ENCODE results near the gene TMEM30B. TPM values are rescaled to one million over a fixed set of nuclear protein-coding genes. Genes with fewer than 3 reads are reported as not detected.

Gene TMEM30B
- polyA plus RNA-seq, 1 of the 3 experiments (the other 2 are of a cell fraction) = 0.15 TPM

GRCh38 chr14:61264651-61265050, 16.5 kb downstream of the TMEM30B start:
- no peak for DNase-seq
- WGBS (ENCODE audit: low lambda C conversion rate) = 72% methylated on average over 4 of the region's 4 CpGs
- peaks cover 46% of the 10 kb centered on the region for H3F3A ChIP-seq (replicated peaks; ENCODE audit: insufficient read depth)
- H3K9ac ChIP-seq = no peak overlapping the region
- no peaks in the 10 kb centered on the region for H3K36me3 ChIP-seq (replicated peaks in 1 of 2; ENCODE audit: control insufficient read depth in 1 of 2, insufficient read depth in 2 of 2, low read length in 1 of 2)
- ChIA-PET CTCF (interaction anchor here (0.9 to 4.4 kb wide), 3 partner anchors 9 to 15 kb away, joined by 3 to 28 read pairs (median 4); no protein-coding TSS in a partner anchor), POLR2A (no interaction called here)
- no peaks in the 10 kb centered on the region for H3K79me2 ChIP-seq (ENCODE audit: insufficient read depth)
- H2AFZ ChIP-seq (ENCODE audit: low read depth) = no peak overlapping the region
- peaks cover 7 to 12% of the 10 kb centered on the region in 2 experiments for H3K4me1 ChIP-seq (ENCODE audit: control insufficient read depth in 1 of 2, insufficient read depth in 2 of 2, low read depth in 1 of 2, low read length in 1 of 2)
- TF ChIP-seq FOXM1 (IDR thresholded peaks at IDR 0.05; ENCODE audit: low read depth) = no peak
- no peak overlapping the region for H3K4me3 ChIP-seq (ENCODE audit: low read depth in 2 of 2, low read length in 1 of 2)
- H4K20me1 ChIP-seq (ENCODE audit: insufficient read depth) = no peaks in the 10 kb centered on the region
- H3K9me2 ChIP-seq = no peaks in the 10 kb centered on the region
- H3K27me3 ChIP-seq (ENCODE audit: insufficient read depth) = no peaks in the 10 kb centered on the region
- no peaks in the 10 kb centered on the region for H3K9me3 ChIP-seq
- H3K27ac ChIP-seq (ENCODE audit: low read depth in 2 of 2, low read length in 1 of 2) = peak overlapping the region in 1 of 2 experiments; percentile 11; a peak in 1 of 4 replicates
- no peak overlapping the region for H3K4me2 ChIP-seq

GRCh38 chr14:61264010-61264571, 17.0 kb downstream of the TMEM30B start:
- ChIA-PET POLR2A (no interaction called here), CTCF (interaction anchor here (0.9 to 4.4 kb wide), 4 partner anchors 9 to 16 kb away, joined by 3 to 28 read pairs (median 4); no protein-coding TSS in a partner anchor)
- H3K27ac ChIP-seq (ENCODE audit: low read depth in 2 of 2, low read length in 1 of 2) = peak overlapping the region; percentile 11 to 23; a peak in 1 of 4 replicates
- no peak overlapping the region for H3K4me2 ChIP-seq
- peaks cover 46% of the 10 kb centered on the region for H3F3A ChIP-seq (replicated peaks; ENCODE audit: insufficient read depth)
- H2AFZ ChIP-seq (ENCODE audit: low read depth) = no peak overlapping the region
- DNase-seq = no peak
- H4K20me1 ChIP-seq (ENCODE audit: insufficient read depth) = no peaks in the 10 kb centered on the region
- WGBS (ENCODE audit: low lambda C conversion rate) = 77% methylated on average over 4 of the region's 4 CpGs
- no peaks in the 10 kb centered on the region for H3K27me3 ChIP-seq (ENCODE audit: insufficient read depth)
- H3K4me1 ChIP-seq (ENCODE audit: control insufficient read depth in 1 of 2, insufficient read depth in 2 of 2, low read depth in 1 of 2, low read length in 1 of 2) = peaks cover 12 to 18% of the 10 kb centered on the region in 2 experiments
- H3K79me2 ChIP-seq (ENCODE audit: insufficient read depth) = no peaks in the 10 kb centered on the region
- H3K36me3 ChIP-seq (replicated peaks in 1 of 2; ENCODE audit: control insufficient read depth in 1 of 2, insufficient read depth in 2 of 2, low read length in 1 of 2) = no peaks in the 10 kb centered on the region
- TF ChIP-seq EP300 (IDR thresholded peaks at IDR 0.05; ENCODE audit: borderline replicate concordance in 1 of 2, low read depth in 1 of 2, low read length in 1 of 2) (no peak), TCF12 (IDR thresholded peaks at IDR 0.05) (no peak), RFX5 (IDR thresholded peaks at IDR 0.05; ENCODE audit: low read length) (no peak), SMC3 (IDR thresholded peaks at IDR 0.05; ENCODE audit: low read depth, low read length) (no peak), MXI1 (IDR thresholded peaks at IDR 0.05; ENCODE audit: low read depth, low read length) (no peak), RCOR1 (IDR thresholded peaks at IDR 0.05; ENCODE audit: low read length) (no peak), MEF2A (IDR thresholded peaks at IDR 0.05; ENCODE audit: borderline replicate concordance, low read depth) (no peak), SIN3A (IDR thresholded peaks at IDR 0.05; ENCODE audit: borderline replicate concordance, low read depth, low read length) (no peak), EZH2phosphoT487 (IDR thresholded peaks at IDR 0.05; ENCODE audit: borderline replicate concordance, low read depth) (no peak), CHD2 (IDR thresholded peaks at IDR 0.05; ENCODE audit: low read length, partially characterized antibody) (no peak), CTCF (IDR thresholded peaks at IDR 0.05) (no peak), TAF1 (IDR thresholded peaks at IDR 0.05; ENCODE audit: borderline replicate concordance, low read depth, low read length) (no peak), MAX (IDR thresholded peaks at IDR 0.05; ENCODE audit: low read depth) (no peak), GABPA (IDR thresholded peaks at IDR 0.05; ENCODE audit: low read depth) (no peak), ZBTB33 (IDR thresholded peaks at IDR 0.05; ENCODE audit: borderline replicate concordance, low read depth) (no peak), NRF1 (IDR thresholded peaks at IDR 0.05; ENCODE audit: low read depth, low read length) (no peak), TEAD4 (IDR thresholded peaks at IDR 0.05; ENCODE audit: borderline replicate concordance, insufficient read depth) (no peak)
- H3K9ac ChIP-seq = no peak overlapping the region
- no peaks in the 10 kb centered on the region for H3K9me2 ChIP-seq
- H3K4me3 ChIP-seq (ENCODE audit: low read depth in 2 of 2, low read length in 1 of 2) = no peak overlapping the region
- H3K9me3 ChIP-seq = no peaks in the 10 kb centered on the region

Measured in SK-N-SH (cell line).